K562 (cell line): ENCODE data around the gene CMIP. TPM values are rescaled to one million over a fixed set of nuclear protein-coding genes. Genes with fewer than 3 reads are reported as not detected.

Experiments
- polyA plus RNA-seq, 8 experiments: library from polyadenylated mRNA; depleted of rRNA in 4 of 8; stranded (reverse) in 5 of 8; unstranded in 3 of 8; fragments of >200 nt; fragmentation: Nextera tagmentation in 2 of 8; fragmentation: Illumina TruSeq in 1 of 8; extraction: Ambion mirVana in 2 of 8; extraction: Trizol in 1 of 8; gene quantifications; 2 replicates each; pipeline versions ENCODE4 v1.2.1 to v1.2.3, GENCODE V29; 2011 to 2014; ENCODE audit warnings: inconsistent platforms in 1 of 8, missing spikeins in 1 of 8
- total RNA-seq, 7 experiments: library from RNA; depleted of rRNA in 6 of 7; stranded (reverse); fragments of >200 nt in 6 of 7; fragmentation: Illumina TruSeq in 2 of 7; extraction: Trizol in 2 of 7; gene quantifications; 2 replicates each; pipeline versions ENCODE4 v1.2.1 to v1.2.3, GENCODE V29; 2011 to 2021; ENCODE audit warnings: low replicate concordance in 1 of 7
- TF ChIP-seq, protein P1 (sequence below), 2 experiments: fragments of 450-650 bp; formaldehyde crosslinking in 1 of 2; IDR thresholded peaks; 2 replicates each; pipeline versions ENCODE4 v1.4.0 to v1.6.1; 2014 to 2020; ENCODE audit warnings: mild to moderate bottlenecking in 2 of 2, borderline replicate concordance in 1 of 2, low read depth in 1 of 2
- TF ChIP-seq, protein P2 (sequence below): fragments of 450-650 bp; IDR thresholded peaks from 2 replicates; pipeline ENCODE4 v1.6.1; 2016; ENCODE audit warnings: antibody characterized with exemption

The CMIP gene
- total and polyA plus RNA-seq, 9 of the 15 experiments (the other 6 are each of a cell fraction or from before 2014, with no cell fraction given) = 0.94 to 82.5 (median 10.3) TPM

DNA sequence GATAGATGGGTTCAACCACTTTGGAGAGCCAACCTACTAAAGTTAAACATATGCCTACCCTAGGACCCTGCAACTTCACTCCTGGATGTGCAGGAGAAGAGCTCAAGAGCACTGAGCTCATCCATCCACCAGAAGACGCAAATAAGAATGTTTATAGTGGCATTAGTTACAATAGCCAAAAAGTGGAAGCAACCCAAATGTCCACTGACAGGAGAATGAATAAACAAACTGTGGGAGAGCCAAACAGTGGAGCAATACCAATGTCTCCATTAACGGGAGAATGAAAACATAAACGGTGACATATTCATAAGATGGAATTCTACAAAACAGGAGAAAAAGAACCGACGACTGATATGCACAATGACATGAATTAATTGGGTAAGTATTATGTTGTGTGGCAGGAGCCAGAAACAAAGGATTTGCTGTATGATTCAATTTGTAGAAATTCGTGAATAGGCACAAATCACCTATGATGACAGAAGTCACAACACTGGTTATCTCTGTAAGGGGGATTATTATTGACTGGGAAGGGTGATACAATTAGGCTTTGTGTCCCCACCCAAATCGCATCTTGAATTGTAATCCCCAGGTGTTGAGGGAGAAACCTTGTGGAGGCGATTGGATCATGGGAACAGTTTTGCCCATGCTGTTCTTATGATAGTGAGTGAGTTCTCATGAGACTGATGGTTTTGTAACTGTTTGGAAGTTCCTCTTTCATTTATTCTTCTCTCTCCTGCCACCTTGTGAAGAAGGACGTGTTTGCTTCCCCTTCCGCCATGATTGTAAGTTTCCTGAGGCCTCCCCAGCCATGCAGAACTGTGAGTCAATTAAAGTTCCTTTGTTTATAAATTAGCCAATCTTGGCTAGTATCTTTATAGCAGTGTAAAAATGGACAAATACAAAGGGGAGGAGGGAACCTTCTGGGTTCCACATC lies 276.6 kb downstream of the CMIP start (continued):
- TF ChIP-seq, protein P1, sequence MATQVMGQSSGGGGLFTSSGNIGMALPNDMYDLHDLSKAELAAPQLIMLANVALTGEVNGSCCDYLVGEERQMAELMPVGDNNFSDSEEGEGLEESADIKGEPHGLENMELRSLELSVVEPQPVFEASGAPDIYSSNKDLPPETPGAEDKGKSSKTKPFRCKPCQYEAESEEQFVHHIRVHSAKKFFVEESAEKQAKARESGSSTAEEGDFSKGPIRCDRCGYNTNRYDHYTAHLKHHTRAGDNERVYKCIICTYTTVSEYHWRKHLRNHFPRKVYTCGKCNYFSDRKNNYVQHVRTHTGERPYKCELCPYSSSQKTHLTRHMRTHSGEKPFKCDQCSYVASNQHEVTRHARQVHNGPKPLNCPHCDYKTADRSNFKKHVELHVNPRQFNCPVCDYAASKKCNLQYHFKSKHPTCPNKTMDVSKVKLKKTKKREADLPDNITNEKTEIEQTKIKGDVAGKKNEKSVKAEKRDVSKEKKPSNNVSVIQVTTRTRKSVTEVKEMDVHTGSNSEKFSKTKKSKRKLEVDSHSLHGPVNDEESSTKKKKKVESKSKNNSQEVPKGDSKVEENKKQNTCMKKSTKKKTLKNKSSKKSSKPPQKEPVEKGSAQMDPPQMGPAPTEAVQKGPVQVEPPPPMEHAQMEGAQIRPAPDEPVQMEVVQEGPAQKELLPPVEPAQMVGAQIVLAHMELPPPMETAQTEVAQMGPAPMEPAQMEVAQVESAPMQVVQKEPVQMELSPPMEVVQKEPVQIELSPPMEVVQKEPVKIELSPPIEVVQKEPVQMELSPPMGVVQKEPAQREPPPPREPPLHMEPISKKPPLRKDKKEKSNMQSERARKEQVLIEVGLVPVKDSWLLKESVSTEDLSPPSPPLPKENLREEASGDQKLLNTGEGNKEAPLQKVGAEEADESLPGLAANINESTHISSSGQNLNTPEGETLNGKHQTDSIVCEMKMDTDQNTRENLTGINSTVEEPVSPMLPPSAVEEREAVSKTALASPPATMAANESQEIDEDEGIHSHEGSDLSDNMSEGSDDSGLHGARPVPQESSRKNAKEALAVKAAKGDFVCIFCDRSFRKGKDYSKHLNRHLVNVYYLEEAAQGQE (IDR thresholded peaks at IDR 0.05; ENCODE audit: borderline replicate concordance) = peak; percentile 19; the same call in 1 of the 2 replicates
- TF ChIP-seq, protein P1 (CRISPR knock-in tag; IDR thresholded peaks at IDR 0.05; ENCODE audit: low read depth) = no peak
- TF ChIP-seq, protein P2, sequence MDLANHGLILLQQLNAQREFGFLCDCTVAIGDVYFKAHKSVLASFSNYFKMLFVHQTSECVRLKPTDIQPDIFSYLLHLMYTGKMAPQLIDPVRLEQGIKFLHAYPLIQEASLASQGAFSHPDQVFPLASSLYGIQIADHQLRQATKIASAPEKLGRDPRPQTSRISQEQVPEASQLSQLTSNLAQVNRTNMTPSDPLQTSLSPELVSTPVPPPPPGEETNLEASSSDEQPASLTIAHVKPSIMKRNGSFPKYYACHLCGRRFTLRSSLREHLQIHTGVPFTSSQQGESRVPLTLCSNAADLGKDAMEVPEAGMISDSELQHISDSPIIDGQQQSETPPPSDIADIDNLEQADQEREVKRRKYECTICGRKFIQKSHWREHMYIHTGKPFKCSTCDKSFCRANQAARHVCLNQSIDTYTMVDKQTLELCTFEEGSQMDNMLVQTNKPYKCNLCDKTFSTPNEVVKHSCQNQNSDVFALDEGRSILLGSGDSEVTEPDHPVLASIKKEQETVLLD = no peak
